GM18508 (cell line): ENCODE measurements around the gene LRRC8B.
"Not testable (repeated sequence)": the region's sequence is repeated elsewhere in the genome, so short reads cannot be mapped to it uniquely, and the experiment has no call there.

Experiments used
- ATAC-seq: cut with Tn5 transposase; IDR thresholded peaks from one replicate; pipeline ENCODE4 v1.9.1; 2021; ENCODE audit warnings: moderate number of reproducible peaks; ENCODE audit not compliant: insufficient read depth, unreplicated experiment

The LRRC8B gene

DNA sequence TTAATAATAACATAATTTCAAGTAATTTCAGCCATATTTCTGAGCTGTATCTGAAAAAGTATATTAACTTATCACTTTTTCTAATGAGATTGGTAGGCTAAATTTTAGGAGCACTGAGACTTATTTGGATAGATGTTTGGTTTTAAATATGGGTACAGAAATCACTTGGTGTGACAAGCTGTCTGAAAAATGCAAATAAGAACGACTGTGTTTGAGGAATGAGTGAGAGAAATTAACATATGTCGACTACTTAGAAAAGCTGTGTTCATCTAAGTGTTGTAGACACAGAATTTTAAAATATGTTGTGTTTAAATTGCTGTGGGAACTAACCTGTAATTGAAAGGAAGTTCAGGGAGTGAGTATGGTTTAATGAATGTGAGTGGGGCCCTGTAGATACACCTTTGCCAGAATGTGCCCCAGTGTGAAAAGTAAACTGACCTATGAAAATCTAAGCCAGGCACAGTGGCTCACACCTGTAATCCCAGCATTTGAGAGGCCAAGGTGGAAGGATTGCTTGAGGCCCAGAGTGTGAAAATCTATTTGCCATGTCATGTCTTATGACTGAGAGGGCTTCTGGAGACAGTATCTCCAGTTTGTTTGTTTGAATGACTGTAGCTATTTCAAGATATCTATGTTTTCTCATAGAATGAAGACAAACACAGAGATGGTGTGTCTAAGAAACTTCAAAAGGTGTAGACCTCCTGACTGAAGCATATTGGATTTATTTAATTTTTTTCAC, 54.5 kb downstream of the LRRC8B start:
- no peak for ATAC-seq

- ATAC-seq = no peak
Observed at GRCh38 chr1:89580036-89580435, 55.4 kb downstream of the LRRC8B start.

DNA sequence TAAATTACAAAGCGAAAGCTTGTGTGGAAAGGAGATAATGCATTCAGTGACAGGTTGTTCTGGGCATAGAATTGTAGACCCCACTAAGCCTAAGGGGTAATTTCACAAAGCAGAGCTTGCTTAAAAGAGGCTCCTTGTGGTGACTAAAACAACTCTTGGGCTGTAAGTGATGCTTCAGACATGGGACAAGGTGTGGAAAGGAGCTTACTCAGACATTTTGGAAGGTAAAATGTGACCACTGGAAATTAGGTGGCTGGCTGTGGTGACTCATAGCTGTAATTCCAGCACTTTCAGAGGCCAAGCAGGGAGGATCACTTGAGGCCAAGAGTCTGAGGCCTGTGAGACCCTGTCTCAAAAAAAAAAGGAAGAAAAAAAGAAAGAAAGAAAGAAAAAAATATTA, 57.2 kb downstream of the LRRC8B start:
- ATAC-seq = no peak

- ATAC-seq = no peak
Observed at GRCh38 chr1:89582571-89582970, 57.9 kb downstream of the LRRC8B start.

- no peak for ATAC-seq
Observed at GRCh38 chr1:89584211-89584610, 59.6 kb downstream of the LRRC8B start.

GRCh38 chr1:89584781-89585180, 60.2 kb downstream of the LRRC8B start:
- no peak for ATAC-seq

DNA sequence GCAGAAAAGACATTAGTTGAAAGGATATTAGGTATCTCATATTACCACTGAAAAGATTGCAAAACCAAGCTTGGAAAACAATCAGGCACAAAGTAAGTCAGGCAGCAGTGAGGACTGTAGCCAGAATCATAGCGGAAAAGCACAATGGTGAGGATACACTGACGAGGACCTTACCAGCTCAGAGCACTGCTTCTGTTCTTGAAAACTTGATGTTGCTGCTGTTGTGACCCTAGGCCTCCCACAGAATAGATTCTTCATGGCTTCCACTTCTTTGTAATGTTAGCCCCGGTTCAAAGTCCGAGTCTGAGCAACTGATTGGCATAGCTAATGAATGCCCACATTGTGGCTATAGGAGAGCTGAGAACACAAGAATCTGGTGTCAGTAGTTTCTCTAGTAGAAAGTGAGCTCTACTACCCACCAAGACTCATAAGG, 63.1 kb downstream of the LRRC8B start:
- no peak for ATAC-seq

DNA sequence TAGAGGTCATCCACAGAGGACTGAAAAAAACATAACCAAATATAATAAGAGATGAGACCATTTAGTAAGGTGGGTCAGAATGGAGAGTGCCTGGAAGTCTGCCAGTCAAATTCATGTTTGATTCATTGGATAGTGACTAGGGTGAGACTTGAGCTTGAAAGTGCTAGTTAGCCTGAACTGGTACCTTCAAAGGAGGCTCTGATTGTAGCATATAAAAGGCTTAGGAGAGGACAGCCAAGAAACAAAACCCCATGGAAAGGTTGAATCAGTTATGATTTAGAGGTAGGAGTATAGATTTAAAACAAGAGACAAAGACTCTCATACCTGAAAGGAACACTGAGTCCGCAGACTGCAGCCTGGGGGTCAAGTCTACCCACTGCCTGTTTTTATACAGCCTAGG, 63.9 kb downstream of the LRRC8B start:
- ATAC-seq = no peak

- ATAC-seq = no peak
Observed at GRCh38 chr1:89589515-89589914, 64.9 kb downstream of the LRRC8B start.

GRCh38 chr1:89590341-89591080, 65.9 kb downstream of the LRRC8B start:
- no peak for ATAC-seq

DNA sequence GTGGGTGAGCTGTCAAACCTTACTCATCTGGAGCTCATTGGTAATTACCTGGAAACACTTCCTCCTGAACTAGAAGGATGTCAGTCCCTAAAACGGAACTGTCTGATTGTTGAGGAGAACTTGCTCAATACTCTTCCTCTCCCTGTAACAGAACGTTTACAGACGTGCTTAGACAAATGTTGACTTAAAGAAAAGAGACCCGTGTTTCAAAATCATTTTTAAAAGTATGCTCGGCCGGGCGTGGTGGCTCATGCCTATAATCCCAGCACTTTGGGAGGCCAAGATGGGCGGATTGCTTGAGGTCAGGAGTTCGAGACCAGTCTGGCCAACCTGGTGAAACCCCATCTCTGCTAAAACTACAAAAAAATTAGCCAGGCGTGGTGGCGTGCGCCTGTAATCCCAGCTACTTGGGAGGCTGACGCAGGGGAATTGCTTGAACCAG, 68.3 kb downstream of the LRRC8B start:
- ATAC-seq = not testable (repeated sequence)

GRCh38 chr1:89594096-89594740, 69.6 kb downstream of the LRRC8B start:
- no peak for ATAC-seq

DNA sequence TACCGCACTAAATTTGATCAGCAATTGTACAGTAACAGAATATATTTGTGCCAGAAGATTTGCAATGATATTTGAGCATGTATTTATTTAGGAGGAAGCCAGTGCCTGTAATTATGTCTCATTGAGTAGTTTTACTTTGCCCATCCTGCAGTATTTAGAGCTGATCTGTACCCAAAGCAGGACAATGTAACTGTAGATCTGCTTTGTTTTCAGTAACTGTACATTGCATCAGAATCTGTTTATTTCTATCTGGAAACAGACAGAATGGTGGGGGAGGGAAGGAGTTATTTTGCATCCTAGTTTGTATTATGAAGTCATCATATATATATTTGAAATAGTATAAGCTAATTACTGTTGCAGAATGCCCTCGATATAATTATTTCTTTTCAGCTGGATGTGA, 72.1 kb downstream of the LRRC8B start:
- no peak for ATAC-seq

DNA sequence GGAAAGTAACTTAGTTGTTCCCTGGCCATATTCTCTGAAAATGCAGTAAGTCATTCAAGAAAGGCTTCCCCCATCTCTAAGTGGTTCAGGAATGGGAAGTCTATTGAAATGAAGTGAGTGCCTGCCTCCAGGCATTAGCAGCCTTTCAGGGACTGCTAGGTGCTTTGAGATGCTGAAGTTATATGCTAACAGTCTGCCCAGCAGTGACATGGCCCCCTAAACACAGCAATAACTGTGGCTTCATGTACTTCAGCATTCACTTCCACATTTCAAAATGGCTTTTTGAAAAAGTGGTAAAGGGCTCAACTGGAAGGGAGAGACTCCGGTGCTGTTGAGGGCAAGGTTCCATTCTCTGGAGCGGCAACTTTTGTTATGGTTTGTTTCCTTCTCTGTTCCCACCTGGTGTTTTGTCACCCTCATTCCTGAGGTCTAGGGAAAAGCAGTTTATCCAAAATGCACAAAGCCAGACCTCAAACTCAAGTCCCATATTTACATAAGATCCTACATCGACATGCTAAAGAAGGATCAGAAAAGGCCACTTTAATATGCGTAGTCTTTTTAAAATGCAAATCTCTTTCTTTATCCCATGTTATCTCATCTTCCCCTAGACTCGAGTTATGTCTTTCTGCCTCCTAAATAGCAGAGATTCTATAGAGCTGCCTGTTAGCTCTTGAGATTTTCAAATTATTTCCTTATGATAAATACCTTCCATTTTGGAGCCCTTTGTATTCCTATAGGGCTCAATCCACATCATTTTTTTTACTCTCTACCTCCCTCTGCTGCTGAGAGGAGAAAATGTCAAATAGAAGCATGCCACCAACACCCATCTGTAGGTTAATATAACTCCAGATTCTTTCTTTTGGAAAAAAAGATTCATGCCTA, 74.1 kb downstream of the LRRC8B start:
- no peak for ATAC-seq

DNA sequence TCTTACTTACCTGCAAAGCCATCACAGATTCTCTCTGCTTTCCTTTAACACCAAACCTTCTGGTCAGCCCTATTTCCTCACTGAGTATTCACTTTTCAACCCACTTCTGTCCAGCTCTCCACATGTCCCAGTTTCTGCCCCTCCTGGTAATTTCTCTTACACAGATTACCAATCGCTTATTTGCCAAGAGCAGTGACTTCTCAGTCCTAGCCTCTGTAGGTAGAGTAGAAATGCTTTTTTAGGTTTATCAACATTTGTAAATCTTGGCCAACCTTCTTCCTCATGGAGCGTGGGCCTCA, 74.7 kb downstream of the LRRC8B start:
- ATAC-seq = no peak

DNA sequence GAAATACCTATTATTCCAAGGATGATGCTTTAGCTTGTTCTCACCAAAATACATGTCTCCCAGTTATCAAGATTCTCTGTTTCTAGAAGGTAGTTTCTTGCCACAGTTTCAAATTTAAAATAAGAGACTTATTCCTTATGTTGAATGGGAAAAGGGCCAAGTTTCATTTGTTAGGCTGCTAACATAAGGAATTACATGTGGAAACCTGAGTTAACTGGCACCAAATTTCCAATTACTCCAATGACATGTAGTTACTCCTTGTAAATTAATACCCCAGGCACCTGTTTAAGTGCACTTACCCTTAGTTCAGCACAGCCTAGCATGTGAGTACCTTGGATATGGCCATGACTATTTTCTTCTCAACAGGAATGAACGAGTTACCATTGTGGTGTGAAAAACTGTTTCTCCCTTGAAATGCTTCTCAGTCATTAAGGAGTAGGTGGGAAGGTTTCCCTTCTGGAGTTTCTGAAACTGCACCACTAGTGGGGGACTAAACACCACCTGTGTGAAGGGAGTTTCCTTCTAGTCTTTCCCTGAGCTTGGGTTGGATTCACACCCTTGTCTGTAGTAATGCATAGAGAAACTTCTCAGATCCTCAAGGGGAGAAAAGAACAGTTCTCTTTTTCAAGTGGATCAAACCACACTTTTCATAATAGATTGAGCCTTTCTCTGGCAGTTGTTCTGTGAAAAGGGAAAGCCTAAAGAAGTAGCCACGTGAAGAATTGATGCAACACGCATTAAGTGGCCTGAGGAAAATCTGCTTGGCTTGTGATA, 76.0 kb downstream of the LRRC8B start:
- ATAC-seq = no peak

DNA sequence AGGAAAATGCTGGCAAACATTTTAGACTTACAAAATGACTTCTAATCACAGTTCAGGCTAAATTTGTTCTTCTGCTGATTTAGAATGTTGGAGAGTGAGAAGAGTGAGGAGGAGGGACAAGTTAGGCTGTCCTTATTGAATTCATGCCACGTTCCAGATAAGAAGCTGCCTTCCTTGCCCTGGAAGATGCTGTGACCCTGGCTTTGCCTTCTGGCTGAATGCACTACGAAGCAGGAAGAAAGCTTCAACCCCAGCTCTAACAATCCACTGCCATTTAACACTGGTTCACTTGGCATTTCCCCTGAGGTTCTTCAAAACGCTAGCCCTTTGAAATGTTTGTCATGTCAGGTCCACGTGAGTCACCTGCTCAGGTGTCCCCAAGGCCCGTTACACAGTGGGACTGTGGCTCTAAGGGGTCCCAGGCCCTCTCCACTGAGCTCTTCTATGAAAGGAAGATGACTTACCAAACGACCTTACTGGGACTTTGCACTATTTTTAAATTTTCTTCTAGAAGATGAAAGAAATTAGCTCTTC, 78.3 kb downstream of the LRRC8B start:
- no peak for ATAC-seq

DNA sequence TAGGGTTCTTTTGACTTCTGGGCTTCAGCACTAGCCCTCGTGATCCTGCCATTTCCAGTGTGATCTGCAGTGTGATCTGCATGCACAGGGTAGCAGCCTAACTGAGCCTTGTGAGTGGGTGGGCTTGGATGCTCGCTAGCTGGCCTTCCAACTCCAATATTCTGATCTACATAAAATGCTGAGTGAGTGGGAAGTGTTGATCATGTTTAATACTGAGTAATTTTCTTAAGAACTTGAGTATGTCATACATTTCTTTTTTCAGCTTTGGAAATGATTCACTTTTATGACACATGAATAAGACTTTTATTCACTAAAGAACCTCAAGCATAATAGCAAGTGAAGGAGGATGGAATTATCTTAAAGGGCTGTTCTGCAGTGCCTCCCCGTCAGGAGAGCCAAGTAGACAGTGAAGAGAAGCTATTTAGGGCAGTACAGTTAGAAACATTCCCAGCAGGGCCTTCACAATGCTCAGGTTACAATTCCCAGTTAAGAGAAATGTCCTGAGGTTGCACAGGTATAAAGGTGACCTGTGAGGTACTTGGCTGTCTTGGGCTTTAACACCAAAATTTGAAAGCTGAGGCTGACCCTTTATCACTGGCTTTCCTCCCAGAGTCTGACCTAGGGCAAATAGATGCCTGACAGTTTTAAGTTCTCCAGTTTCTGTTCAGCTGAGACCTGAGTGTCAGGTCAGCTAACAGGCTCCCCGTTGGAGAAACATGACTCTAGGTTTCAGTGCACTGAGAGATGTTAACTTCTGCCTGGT, 79.2 kb downstream of the LRRC8B start:
- ATAC-seq = no peak

- ATAC-seq = no peak
Observed at GRCh38 chr1:89604414-89604735, 79.7 kb downstream of the LRRC8B start.
